ENCODE data around the gene GSTA2.
"Not testable (repeated sequence)": the region's sequence is repeated elsewhere in the genome, so short reads cannot be mapped to it uniquely, and the experiment has no call there.

Gene GSTA2

GRCh38 chr6:52724406-52725121 lies 38.7 kb downstream of the GSTA2 start:
- DNase-seq: no peak

- no peak for DNase-seq
These were observed 39.3 kb downstream of the GSTA2 start for GRCh38 chr6:52724042-52724405.

- DNase-seq: no peak
These were observed 43.0 kb downstream of the GSTA2 start for GRCh38 chr6:52720321-52720720.

GRCh38 chr6:52718550-52718949 lies 44.7 kb downstream of the GSTA2 start:
- DNase-seq: no peak

GRCh38 chr6:52714761-52715160 lies 48.5 kb downstream of the GSTA2 start:
- DNase-seq: not testable (repeated sequence)

- no peak for DNase-seq
These were observed 51.1 kb downstream of the GSTA2 start for GRCh38 chr6:52712136-52712535.

- no peak for DNase-seq
These were observed 55.2 kb downstream of the GSTA2 start for GRCh38 chr6:52707963-52708680.

DNA sequence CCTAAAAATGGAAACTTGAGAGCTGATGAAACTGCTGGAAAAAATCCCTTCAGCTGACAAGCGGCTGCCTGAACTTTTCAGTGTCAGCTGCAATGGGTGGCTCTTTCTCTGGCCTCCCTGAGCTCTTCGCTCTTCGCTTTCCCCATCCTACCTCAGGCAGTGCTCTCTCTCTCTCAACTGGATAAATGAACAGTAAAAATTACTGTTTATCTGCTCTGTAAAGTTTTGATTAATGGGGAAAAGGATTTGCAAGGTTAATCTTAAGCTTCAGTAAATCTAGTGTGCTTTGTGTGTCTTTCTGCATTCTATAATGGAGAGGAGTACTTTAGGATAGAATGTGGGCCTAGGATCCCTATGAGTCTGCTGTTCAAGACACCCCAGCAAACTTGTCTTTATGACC lies 57.3 kb downstream of the GSTA2 start:
- no peak for DNase-seq

- not testable (repeated sequence) for DNase-seq
These were observed 58.3 kb downstream of the GSTA2 start for GRCh38 chr6:52704781-52705502.

DNA sequence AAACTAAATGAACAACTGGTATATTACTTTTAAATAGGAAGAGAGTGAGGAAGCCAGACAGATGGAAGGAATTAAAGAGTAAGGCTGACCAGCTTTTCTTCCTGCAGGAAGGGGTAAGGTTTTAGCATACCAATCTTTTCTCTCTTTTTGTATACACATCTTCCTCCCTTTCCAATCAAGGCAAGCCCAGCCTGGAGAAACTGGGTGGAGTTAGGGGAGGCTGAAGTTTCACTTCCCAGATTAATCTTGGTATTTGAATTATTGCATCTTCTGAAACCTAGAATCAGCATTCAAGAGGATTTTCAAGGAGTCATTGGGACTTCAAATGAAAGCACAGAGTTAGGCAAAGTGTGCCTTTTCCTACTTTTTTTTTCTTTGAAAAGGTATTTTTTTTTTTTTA lies 59.2 kb downstream of the GSTA2 start:
- no peak for DNase-seq

All from NCI-H524 treated with DMSO at 0.1 percent for 48 hours (cell line).